HFFc6 (cell line): ENCODE results near the gene GCNT3. TPM values are rescaled to one million over a fixed set of nuclear protein-coding genes. Genes with fewer than 3 reads are reported as not detected.
"Not testable (repeated sequence)": the region's sequence is repeated elsewhere in the genome, so short reads cannot be mapped to it uniquely, and the experiment has no call there.

Experiments used
- DNase-seq: peaks from one replicate; pipeline ENCODE4 v3.0.0-alpha.2; 2018
- H3K27ac Mint-ChIP-seq: 2 replicates; pipeline ENCODE4 v1.8.0; 2020; ENCODE audit warnings: mild to moderate bottlenecking, mixed read lengths
- H3K27me3 Mint-ChIP-seq: 2 replicates; pipeline ENCODE4 v1.8.0; 2021; ENCODE audit warnings: mild to moderate bottlenecking, moderate library complexity, mixed read lengths; ENCODE audit not compliant: insufficient read depth
- H3K36me3 Mint-ChIP-seq: 2 replicates; pipeline ENCODE4 v1.8.0; 2021; ENCODE audit warnings: low read depth, mixed read lengths
- H3K4me1 Mint-ChIP-seq: 2 replicates; pipeline ENCODE4 v1.8.0; 2020; ENCODE audit warnings: low read depth, mixed read lengths
- H3K4me3 Mint-ChIP-seq: 2 replicates; pipeline ENCODE4 v1.8.0; 2020; ENCODE audit warnings: mild to moderate bottlenecking, moderate library complexity, mixed read lengths
- H3K9me3 Mint-ChIP-seq: 2 replicates; pipeline ENCODE4 v1.8.0; 2020; ENCODE audit warnings: mild to moderate bottlenecking, mixed read lengths
- total RNA-seq, 6 experiments: library from RNA; stranded (reverse); fragmentation: NEBNext Ultra II Directional; extraction: Animal tissue kit (Norgen Biotek cat#: 25700); gene quantifications; 2 replicates in 1 of 6; 3 replicates in 5 of 6; pipeline ENCODE4 v1.2.3, GENCODE V29; 2021
- TF ChIP-seq, protein P1 (sequence below): fragments of 200-600 bp; sonication (generic); IDR thresholded peaks from 2 replicates; pipeline ENCODE4 v1.5.0; 2021; ENCODE audit warnings: antibody characterized with exemption, mild to moderate bottlenecking

Gene GCNT3
- total RNA-seq, 6 experiments from 2014 or later: not detected

DNA sequence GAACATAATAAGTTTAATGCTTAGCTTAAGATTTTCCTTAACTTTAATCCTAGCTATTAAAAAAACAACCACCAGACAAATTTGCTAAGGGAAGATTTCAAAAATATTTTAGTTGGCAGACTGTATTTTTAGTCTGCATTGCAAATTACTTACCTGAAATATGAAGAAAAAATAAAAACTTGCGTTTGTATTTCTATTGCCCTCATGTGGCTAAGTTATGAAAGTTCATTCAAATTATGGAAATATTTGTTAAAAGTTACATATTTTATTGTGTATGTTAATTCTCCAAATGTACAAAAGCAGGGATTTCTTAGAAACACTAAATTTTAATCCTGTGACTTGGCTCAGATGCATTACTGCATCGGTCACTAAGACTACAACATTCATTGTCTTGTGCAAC, 30.8 kb downstream of the GCNT3 start:
- no peaks in the 10 kb centered on the region for H3K9me3 Mint-ChIP-seq
- peaks cover under 1% of the 10 kb centered on the region; the same call in 1 of the 2 replicates for H3K27me3 Mint-ChIP-seq
- H3K4me1 Mint-ChIP-seq: peaks cover 14% of the 10 kb centered on the region
- TF ChIP-seq, protein P1, sequence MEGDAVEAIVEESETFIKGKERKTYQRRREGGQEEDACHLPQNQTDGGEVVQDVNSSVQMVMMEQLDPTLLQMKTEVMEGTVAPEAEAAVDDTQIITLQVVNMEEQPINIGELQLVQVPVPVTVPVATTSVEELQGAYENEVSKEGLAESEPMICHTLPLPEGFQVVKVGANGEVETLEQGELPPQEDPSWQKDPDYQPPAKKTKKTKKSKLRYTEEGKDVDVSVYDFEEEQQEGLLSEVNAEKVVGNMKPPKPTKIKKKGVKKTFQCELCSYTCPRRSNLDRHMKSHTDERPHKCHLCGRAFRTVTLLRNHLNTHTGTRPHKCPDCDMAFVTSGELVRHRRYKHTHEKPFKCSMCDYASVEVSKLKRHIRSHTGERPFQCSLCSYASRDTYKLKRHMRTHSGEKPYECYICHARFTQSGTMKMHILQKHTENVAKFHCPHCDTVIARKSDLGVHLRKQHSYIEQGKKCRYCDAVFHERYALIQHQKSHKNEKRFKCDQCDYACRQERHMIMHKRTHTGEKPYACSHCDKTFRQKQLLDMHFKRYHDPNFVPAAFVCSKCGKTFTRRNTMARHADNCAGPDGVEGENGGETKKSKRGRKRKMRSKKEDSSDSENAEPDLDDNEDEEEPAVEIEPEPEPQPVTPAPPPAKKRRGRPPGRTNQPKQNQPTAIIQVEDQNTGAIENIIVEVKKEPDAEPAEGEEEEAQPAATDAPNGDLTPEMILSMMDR: peak; percentile 70
- no peak overlapping the region for H3K4me3 Mint-ChIP-seq
- peaks cover 29% of the 10 kb centered on the region for H3K36me3 Mint-ChIP-seq
- no peak overlapping the region for H3K27ac Mint-ChIP-seq
- DNase-seq: no peak

DNA sequence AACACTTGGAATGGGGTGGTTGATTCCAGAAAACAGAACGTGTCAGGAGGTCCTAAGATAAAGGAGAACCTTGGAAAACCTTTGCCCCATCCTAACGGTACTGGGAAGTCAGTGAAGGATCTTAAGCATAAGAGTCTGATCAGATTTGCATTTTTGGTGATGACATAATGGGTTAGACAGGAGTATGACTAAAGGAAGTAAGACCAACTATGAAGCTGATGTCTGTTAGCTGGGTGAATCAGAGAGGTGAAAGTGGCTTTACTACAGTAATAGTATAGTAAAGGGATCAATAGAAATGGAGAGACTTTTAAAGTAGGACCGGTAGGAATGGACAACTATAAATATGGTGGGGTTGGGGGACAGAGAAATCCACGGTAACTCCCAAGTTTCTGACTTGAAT, 33.2 kb downstream of the GCNT3 start:
- peaks cover 24% of the 10 kb centered on the region for H3K4me1 Mint-ChIP-seq
- TF ChIP-seq, protein P1: no peak
- peak overlapping the region; percentile 10; the same call in 1 of the 2 replicates for H3K27ac Mint-ChIP-seq
- H3K4me3 Mint-ChIP-seq: no peak overlapping the region
- H3K36me3 Mint-ChIP-seq: peaks cover 19% of the 10 kb centered on the region
- DNase-seq: no peak
- H3K9me3 Mint-ChIP-seq: no peaks in the 10 kb centered on the region
- no peaks in the 10 kb centered on the region for H3K27me3 Mint-ChIP-seq

DNA sequence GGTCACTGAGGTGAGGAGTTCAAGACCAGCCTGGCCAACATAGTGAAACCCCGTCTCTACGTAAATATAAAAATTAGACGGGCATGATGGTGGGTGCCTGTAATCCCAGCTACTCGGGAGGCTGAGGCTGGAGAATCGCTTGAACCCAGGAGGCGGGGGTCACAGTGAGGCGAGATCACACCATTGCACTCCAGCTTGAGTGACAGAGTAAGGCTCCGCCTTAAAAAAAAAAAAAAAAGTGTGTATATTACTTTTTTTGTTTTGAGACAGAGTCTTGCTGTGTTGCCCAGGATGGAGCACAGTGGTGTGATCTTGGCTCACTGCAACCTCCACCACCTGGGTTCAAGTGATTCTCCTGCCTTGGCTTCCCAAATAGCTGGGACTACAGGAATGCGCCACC, 34.2 kb downstream of the GCNT3 start:
- not testable (repeated sequence) for DNase-seq, H3K4me3 Mint-ChIP-seq, H3K27ac Mint-ChIP-seq, H3K9me3 Mint-ChIP-seq, H3K27me3 Mint-ChIP-seq
- H3K36me3 Mint-ChIP-seq: peaks cover 29% of the 10 kb centered on the region
- H3K4me1 Mint-ChIP-seq: peaks cover 35% of the 10 kb centered on the region

DNA sequence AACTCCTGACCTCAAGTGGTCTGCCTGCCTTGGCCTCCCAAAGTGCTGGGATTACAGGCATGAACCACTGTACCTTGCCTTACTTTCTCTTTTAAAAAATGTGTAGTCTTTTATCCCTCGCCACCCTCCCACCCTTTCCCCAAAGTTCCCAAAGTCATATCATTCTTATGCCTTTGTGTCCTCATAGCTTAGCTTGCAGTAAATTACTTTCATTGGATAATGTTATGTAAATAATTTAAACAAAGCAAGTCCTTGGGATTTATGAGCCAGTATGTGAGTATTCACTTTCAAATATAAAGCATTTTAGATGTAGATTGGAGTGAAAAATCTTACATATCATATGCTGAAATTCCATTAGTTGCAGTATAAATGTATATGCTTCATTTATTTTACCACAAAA, 34.7 kb downstream of the GCNT3 start:
- peaks cover 37% of the 10 kb centered on the region for H3K4me1 Mint-ChIP-seq
- no peaks in the 10 kb centered on the region for H3K9me3 Mint-ChIP-seq
- TF ChIP-seq, protein P1: no peak
- H3K27ac Mint-ChIP-seq: no peak overlapping the region
- no peak overlapping the region for H3K4me3 Mint-ChIP-seq
- no peaks in the 10 kb centered on the region for H3K27me3 Mint-ChIP-seq
- no peak for DNase-seq
- peaks cover 30% of the 10 kb centered on the region for H3K36me3 Mint-ChIP-seq

DNA sequence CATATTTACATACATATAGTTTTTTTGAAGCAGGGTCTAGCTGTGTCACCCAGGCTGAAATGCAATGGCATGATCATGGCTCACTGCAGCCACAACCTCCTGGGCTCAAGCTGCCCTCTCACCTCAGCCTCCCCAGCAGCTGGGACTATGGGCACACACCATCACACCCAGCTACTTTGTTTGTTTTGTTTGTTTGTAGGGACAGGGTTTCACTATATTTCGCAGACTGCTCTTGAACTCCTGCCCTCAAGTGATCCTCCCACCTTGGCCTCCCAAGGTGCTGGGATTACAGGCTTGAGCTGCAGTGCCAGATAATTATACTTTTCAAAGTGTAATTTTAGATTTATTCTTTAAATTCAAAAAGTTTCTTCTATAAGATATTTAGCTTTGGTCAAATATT, 35.5 kb downstream of the GCNT3 start:
- H3K27me3 Mint-ChIP-seq: no peaks in the 10 kb centered on the region
- H3K4me1 Mint-ChIP-seq: peaks cover 37% of the 10 kb centered on the region
- no peak overlapping the region for H3K27ac Mint-ChIP-seq
- H3K9me3 Mint-ChIP-seq: no peaks in the 10 kb centered on the region
- no peak for DNase-seq
- TF ChIP-seq, protein P1: no peak
- H3K4me3 Mint-ChIP-seq: no peak overlapping the region
- H3K36me3 Mint-ChIP-seq: peaks cover 30% of the 10 kb centered on the region

DNA sequence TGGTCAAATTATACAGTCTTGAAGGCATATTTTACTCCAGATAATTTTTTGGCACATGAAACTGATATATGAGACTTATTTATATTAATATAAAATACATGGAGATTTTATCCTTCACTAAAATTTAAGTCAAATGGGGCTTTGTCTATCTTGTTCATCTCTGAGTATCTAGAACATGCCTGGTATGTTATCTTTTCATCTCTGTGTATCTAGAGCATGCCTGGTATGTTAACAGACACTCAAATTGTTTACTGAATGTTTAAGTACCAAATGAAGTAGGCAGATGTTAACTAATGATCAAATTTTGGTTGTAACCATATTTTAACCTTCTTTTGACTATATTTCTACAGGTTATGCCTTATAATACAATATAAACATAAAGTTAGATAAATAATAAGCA, 38.0 kb downstream of the GCNT3 start:
- Mint-ChIP-seq H3K27me3 (no peaks in the 10 kb centered on the region), H3K4me1 (peaks cover 33% of the 10 kb centered on the region), H3K4me3 (no peak overlapping the region), H3K27ac (no peak overlapping the region), H3K36me3 (peaks cover 26% of the 10 kb centered on the region), H3K9me3 (no peaks in the 10 kb centered on the region)
- TF ChIP-seq, protein P1: no peak
- no peak for DNase-seq
